ENCODE data around the gene RIBC2.
A peak's percentile ranks its signal among the peaks of the same experiment; 100 is the strongest.
"Not testable (repeated sequence)": the region's sequence is repeated elsewhere in the genome, so short reads cannot be mapped to it uniquely, and the experiment has no call there.

The RIBC2 gene

DNA sequence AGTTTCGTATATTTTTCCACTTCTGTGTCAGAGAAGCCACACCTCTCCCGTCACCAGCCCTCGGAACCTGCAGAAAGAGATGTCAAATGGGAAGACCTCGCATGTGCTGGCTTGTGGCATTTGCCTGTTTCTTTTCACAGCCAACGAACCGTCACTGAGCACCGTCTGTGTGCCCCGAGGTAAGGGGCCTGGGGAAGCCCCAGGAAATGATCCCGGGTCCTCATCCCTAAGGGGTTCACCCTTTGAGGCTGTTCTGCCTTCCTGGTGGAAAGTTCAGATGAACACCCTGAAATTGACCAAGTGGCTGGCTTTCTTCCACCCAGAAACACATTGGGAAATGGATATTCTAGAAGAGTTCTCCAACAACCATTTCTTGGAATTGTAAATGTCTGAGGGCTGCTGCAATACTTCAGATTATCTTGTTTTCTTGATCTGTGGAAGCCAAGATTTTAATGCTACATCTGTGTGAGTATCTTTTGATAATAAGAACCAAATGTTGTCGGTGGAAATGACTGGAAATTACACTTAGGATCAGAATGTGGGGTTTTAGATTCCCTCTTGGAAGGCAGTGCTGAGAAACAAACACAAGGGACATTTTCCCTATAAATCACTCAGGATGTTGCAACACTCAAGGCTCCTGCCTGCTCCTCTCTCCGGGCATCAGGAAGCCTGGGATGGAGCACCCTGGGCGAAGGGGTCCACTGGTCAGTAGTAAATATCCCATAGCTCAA is 37.6 kb downstream of the RIBC2 start:
- no peak for DNase-seq

DNA sequence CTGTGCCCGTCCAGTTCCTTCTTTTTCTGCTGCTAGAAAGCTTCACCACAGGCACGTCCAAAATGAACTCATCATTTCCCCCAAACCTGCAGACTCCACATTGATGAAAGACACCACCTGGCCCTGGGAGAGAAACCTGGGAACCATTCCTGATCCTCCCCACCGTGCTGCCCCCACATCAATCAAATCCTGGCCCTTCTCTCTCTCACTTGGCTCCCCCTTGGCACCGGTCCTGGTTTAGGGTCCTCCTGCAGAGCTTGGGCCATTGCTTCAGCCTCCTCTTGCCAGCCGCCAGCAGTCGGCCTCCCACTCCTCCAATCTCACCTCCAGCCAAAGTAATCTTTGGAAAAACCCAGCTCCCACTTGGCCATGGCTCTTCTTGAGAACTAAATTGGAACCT is 38.5 kb downstream of the RIBC2 start:
- no peak for DNase-seq

DNA sequence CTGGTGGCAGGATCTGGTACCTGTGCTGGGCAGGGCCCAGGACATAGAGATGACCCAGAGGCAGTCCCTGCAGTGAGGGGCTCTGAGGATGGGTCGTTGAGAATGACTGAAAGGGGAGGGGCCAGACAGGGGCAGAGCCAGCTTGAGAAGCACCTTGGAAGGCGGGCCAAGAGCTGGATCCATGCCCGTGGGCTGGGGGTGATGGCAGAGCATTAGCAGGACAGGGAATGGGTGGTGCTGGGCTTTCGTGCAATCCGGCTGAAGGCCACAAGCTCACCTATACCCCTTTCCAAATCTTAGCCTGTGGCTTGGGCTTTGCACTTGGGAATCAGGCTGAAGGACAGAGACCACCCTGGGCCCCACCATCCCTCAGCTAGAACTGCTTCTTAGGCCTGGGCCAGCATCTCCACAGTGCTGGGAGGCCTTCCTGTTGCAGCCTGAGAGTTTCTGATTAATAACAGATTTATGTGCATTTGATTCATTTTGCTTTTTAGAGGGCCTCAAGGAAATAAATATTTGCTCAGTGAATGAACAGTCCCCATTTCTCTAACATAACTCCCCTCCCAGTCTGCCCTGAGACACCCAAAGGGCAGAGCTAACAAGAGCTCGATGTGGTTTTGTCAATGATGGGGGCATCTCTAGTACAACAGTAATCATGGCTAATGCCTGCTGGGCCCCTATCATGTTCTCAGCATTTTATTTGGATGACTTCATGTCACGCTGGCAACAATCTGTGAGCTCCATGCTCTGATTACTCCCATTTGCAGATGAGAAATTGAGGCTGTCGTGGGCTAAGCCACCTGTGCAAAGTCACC is 39.3 kb downstream of the RIBC2 start:
- no peak for DNase-seq

DNA sequence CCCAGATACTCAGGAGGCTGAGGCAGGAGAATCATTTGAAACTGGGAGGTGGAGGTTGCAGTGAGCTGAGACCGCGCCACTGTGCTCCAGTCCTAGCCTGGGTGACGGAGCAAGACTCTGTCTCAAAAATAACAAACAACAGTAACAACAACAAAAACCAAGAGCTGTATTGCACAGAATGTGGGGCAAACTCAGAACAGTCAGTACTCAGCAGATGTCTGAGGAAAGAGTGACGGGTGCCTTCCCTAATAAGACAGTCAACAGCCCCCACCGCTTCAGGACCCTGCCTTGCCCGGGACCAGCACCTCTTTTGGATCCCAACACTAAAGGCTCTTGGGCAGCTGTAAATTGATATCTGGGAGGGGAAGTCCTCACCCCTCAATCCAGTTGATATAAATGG is 40.3 kb downstream of the RIBC2 start:
- no peak for DNase-seq

DNA sequence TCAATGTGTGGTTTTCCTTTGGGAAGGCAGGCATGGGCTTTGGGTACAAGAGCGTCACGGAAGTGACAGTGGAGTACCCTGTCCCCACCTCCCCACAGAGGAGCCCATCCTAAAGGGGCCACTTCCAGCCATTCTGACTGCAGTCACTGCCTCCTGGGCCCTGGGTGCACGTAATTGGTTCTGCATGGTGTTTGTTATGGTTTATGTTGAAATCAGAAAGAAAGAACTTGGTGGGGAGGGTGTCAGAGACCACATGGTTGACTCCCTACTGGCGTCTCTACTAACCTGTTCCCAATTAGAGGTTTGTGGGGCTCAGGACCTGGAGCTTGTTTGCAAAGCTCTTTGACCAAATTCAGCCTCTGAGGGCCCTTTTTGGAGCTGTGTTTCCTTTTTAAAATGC is 40.8 kb downstream of the RIBC2 start:
- DNase-seq: no peak

DNA sequence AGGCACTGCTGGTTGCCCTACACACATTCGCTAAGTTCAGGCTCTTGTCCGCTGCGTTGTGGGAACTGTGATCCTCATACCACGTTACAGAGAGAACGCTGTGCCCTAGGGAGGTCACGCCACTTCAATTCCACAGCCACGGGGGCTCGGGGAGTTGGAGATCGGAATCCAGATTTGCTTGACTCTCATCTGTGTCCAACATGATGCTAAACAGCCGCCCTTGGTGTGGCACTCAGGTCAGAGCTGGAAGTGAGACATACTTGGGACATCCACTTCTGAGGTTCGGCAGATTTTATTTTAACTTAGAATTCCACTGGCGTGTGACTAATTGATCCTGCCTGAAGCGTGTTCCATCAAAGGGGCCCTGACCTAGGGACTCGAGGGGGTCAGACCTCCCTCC is 41.7 kb downstream of the RIBC2 start:
- DNase-seq: no peak

DNA sequence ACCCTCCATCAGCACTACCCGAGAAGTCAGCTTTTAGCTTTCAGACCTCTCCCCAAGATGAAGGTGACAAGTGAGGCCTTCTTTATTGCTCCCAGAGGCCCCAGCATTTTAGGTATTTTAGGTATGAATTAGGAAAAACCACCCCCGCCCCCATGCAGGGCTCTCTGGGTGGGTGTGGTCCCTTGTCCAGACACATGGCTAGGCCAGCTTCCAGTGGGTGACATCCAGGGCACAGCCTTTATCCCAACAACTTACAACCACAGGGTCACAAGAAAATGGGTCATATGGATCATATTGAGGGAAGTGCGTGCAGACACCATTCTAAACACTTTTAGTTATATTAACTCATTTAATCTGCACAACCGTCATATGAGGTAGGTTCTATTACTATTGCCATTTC is 42.1 kb downstream of the RIBC2 start:
- DNase-seq: no peak

DNA sequence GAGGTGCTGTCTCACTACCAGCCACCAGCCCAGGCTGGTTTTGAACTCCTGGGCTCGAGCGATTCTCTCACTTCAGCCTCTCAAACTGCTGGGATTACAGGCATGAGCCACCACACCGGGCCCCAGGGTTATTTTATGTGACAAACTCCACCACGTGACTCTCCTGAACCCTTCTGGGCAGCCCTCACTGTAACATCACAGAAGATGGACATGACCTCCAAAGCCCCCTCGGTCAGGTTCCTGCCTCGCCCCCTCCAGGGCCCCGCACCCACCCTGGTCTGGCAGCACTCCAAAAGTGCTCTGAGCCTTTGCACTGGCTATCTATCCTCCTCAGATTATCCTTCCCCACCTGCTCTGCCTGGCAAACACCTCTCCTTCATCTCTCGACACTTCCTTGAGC is 43.3 kb downstream of the RIBC2 start:
- DNase-seq: no peak

DNA sequence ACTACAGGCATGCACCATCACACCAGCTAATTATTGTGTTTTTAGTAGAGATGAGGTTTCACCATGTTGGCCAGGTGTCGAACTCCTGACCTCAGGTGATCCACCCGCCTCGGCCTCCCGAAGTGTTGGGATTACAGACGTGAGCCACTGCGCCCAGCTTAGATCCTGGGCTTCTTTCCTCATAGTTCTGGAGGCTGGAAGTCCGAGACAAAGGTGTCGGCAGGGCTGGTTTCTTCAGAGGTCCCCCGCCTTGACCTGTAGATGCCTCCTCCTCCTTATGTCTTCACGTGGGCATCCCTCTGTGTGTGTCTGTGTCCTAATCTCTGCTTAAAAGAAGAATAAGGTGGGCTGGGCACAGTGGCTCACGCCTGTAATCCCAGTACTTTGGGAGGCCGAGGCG is 45.0 kb downstream of the RIBC2 start:
- no peak for DNase-seq

DNA sequence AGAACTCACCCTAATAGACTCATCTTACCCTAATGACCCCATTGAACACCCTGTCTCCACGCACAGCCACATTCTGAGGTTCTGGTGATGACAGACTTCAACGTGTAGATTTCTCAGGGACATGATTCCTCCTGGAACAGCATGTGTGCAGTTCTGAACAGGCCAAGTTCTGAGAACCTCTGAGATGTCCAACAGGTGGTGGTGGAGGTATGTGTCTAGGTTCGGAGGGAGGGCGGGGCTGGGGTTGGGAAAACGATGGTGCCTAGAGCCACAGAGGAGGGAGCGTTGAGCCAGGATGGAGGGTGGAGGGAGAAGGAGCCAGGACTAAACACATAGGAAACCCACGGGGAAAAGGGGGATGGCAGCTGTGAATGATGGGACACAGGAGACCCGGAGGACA is 45.7 kb downstream of the RIBC2 start:
- no peak for DNase-seq

DNA sequence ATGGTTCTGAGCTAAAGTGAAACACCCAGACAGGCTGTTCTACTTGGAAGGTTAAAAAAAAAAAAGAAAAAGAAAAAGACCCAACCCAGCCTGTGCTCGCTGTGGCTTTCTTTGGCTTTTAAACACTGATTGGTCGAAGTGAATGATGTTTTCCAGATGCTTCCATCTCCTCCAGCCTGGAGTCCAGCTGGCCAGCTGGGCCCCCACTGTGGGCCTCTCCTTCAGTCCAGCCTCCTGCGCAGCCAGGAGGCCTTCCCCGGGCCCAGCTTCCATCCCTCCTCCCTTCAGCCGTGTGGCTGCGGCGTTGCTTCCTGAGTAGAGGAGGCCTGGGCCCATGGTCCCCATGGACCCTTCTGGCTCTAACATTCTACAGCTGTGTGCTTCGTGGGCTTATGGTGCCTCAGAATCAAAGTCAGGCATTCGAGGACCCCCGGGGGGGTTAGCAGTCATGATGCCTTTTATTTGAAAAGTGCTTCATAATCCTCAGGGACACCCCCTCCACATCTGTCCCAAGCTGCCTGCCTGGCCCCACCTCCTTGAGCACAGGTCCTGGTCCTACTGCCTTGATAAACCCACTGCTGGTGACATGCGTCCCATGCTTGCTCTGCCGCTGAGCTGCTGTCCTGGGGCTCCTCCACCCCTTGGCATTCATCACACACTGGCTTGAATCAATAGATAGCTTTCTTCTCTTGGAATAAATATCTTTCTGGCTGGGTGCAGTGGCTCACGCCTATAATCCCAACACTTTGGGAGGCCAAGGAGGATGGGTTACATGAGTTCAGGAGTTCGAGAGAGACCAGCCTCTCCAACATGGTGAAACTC is 47.0 kb downstream of the RIBC2 start:
- no peak for DNase-seq

DNA sequence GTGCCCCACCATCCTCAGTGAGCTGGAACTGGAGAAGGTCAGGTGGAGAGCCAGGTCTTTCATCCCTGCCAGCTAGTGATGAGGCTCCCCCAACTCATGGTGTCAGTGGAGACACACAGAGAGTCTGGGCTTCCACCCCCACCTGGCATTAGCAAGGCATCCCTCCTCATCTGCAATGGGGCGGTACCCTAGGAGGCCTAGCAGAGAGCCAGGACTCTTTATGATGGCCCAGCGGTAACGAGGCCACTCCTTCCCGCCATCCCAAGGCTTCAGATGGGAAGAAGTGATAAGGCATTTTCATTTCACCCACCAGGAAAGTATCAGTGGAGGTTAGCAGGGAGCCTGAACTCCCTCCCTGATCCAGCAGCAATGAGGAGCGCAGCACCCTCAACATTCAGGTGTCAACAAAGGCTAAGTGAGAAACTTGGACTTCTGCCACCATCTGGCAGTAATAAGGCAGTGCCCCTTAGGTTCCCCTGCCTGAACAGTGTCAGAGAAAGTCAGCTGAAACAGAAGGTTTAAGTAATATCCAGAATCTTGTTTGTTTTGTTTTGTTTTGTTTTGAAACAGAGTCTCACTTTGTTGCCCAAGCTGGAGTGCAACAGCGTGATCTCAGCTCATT is 48.7 kb downstream of the RIBC2 start:
- peak; percentile 4 for DNase-seq

DNA sequence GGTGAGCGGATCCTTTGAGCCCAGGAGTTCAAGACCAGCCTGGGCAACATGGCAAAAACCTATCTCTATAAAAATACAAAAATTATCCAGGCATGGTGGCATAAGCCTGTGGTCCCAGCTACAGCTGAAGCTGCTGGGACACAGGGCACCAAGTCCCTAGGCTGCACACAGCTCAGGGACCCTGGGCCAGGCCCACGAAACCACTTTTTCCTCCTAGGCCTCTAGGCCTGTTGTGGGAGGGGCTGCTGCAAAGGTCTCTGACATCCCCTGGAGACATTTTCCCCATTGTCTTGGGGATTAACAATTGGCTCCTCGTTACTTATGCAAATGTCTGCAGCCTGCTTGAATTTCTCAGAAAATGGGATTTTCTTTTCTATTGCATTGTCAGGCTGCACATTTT is 50.2 kb downstream of the RIBC2 start:
- not testable (repeated sequence) for DNase-seq

DNA sequence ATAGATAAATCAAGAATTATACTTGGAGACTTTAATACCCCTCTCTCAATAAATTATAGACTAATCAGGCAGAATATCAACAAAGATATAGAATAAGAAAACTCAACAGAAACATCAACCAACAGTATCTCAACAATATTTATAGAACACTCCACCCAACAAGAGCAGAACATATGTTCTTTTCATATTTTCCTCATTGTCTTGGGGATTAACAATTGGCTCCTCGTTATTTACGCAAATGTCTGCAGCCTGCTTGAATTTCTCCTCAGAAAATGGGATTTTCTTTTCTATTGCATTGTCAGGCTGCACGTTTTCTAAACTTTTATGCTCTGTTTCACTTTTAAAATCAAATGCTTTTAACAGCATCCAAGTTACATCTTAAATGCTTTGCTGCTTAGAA is 52.1 kb downstream of the RIBC2 start:
- no peak for DNase-seq

DNA sequence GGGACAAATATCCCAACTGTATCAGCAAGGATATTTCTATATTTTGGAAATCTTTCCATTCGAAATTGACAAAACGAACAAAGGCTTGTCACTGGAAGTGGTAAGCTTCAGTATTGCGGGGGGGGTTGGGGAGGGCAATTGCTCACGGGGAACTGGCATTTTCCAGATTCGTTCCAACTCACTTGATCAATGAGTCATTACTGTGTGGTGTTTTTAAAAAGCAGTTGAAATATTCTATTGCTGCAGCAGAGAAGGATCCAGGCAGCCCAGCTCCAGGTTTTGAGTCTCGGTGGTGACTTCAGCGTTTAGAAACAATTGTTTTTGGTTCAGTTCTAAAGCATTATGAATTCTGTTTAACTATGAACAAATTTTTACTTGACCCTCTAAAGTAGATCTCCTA is 55.4 kb downstream of the RIBC2 start:
- DNase-seq: no peak

DNA sequence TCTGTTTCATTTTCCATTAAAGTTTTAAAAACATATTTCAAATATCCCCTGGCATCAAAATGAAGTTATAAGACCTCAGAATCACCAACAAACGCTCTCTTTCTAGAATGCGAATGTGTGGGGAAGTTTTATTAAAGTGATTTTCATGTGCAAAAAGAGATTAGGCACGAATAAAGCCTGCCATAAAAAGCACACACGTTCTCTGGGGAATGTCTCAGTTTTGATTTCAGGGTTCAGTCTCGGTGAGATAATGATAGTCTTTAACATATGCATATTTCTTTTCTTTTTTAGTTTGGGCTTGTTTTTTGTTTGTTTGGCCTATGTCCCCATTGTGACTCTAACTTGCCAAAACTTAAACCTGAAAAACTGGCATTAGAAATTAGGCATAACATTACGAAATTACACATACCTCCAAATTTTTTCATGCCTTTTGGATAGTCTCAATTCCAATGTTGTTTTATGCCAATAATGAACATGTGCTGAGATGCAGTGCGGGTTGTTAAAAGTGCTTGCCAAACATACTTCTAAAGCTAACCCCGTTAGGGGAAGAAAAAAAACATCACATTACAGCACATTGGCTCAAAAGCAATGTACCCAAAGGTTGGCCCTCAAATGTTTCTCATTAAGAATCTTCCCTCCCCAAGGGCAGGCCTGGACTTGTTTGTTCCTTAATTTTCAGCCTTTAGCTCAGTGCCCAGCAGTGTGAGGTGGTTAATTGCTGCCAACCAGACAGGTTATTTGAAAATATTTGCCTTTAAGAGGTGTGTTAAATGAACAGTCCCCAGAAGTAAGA is 56.0 kb downstream of the RIBC2 start:
- no peak for DNase-seq

DNA sequence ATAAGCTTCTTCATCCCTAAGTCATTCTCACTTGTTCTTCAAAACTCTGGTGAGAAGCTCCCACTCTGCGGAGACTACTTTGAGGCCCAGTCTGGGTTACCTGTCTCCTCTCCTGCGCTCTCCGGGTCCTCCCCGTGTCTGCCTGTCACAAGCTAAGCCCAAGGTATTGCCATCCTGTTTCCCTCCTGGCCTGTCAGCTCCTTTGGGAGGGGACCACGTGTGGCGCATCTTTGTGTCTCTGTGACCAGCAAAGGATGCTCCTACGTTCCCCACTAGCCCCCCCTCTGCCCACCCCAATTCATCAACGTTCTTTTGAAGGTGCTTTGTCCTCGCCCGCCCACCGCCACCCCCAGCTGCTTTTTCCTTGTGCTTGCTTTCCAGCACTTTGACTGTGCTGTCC is 57.4 kb downstream of the RIBC2 start:
- DNase-seq: no peak

DNA sequence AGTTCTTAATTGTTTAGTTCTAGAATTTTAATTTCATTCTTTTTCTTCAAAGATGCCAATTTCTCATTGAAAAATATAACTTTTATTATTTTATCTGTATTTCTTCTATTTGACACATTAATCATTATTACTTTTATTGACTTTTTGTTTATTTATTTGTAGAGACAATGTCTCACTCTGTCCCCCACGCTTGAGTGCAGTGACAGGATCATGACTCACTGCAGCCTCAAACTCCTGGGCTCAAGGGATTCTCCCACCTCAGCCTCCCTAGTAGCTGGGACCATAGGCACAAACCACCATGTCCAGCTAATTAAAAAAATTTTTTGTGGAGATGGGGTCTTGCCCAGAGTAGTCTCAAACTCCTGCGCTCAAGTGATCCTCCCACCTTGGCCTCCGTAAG is 58.9 kb downstream of the RIBC2 start:
- no peak for DNase-seq

DNA sequence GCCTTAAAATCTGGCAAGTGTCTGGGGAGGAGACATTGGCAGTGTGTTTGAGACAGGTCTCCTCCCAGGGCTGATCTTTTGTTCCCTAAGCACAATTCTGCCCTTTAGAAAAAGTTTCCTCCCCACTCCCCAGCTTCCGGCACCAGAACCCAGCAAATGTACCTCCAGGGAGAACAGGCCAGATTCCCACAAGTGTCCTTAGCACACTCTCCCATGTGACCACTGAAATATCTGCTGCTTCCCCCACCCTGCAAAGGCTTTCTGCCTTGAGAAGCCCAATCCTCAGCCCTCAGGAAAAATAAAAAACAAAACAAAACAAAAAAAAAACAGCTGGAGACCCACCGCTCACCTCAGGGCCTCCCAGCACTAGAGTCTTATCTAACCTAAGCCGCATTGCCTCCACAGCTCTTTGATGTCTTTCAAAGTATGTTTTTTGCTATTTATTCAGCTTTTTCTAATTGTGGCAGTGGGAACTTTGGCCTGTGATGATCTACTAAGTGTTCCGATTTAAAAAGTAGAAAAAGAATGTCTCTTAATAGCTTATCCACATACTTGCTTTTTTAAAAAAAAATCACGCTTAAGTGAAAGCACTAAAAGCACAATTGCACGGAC is 60.2 kb downstream of the RIBC2 start:
- DNase-seq: no peak

DNA sequence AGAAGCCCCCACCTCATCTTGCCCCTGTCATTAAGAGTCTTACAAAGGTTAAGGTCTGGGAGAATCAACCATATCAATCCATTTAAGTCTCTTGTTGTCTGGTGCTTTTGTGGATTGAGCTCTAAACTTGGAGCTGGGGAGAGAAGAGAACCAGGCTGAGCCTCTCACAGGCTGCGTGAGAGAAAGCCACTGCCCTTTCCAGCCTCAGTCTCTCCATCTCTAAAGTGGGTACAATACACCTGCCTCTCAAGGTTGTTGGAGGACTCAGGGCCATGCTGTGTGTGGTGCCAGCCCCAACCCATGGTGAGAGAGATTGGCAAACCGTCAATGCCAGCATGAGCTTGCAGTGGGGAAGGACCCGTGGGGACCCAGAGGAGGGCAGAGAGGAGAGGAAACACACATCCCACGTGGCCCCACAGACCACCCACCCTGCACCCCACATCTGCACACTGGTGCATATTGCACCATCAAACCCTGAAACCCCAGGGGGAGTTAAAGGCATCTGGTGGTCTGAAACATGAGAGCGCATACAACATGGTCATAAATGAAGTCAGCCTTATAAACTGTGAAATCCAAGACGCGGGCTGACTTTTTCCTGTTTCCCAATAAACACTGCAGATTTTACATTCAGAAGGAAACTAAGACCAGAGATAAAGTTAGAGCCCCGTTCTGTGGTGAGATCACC is 61.7 kb downstream of the RIBC2 start:
- no peak for DNase-seq

DNA sequence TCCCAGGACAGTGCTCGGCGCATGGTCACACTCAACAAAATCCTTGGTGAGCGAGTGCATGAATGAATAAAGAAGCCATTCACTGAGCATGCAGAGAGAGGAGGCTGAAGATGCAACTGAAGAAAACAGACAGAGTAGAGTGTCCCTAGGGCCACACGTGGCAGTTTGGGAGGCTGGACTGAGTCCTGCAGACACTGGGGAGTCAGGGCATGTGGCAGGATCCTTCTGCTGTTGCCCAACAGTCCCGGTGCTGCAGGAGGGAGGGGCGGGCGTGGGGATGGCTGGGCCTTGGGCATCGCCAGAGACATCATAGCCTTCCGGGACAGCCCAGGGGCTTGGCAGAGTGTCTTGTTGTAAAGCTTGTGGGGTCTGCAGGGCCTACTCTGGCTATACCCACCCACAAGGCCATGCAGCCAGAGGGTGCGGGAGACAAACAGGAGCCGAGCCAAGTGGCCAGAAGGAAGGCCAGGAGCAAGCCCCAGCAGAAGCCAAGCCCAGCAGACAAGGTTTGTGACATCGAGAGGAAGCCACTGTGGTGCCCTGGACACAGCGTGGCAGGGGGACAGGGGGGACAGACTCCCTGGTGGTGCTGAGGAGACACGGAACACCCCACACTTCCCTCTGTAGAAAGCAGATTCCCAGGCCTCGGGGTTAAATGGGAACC is 62.5 kb downstream of the RIBC2 start:
- DNase-seq: no peak
